Panc1 (cell line): Measurements from ENCODE around the gene EIF2B2.

Source experiments
- CTCF ChIP-seq: fragments of 450-650 bp; IDR thresholded peaks from 2 replicates; pipeline ENCODE4 v1.5.1; 2017; ENCODE audit warnings: mild to moderate bottlenecking
- POLR2AphosphoS5 ChIP-seq: IDR thresholded peaks from 2 replicates; pipeline ENCODE4 v1.6.1; 2012; ENCODE audit warnings: mild to moderate bottlenecking, low read depth, low read length, moderate library complexity
- SIN3A ChIP-seq: IDR thresholded peaks from 2 replicates; pipeline ENCODE4 v1.6.1; 2012; ENCODE audit warnings: low read depth, mild to moderate bottlenecking, low read length, moderate library complexity, borderline replicate concordance; ENCODE audit not compliant: insufficient read depth
- TF ChIP-seq, protein P1 (sequence below), 2 experiments: IDR thresholded peaks; 2 replicates each; pipeline ENCODE4 v1.6.1; 2011 to 2012; ENCODE audit warnings: low read depth in 2 of 2, control low read depth in 1 of 2, low read length in 1 of 2, mild to moderate bottlenecking in 1 of 2, moderate library complexity in 1 of 2; ENCODE audit not compliant: insufficient read depth in 1 of 2

DNA sequence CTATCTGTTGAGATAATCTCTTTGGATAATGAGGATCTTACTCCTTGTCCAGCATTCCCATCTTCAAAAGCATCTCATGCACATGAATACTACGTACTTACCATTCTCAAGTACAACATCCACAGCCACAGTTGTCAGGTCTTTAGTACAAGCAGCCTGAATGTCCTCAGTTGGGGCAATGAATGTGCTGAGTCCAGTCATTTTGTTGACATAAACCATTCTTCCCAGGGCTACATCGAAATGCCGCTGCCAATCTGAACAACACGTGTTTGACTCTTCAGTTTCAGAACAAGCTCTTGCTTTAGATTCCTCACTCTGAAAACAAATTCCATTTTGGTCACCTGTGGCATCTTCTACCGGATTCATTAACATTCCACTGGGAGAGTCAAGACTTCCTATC, 43.6 kb downstream of the EIF2B2 start:
- no peak for TF ChIP-seq POLR2AphosphoS5
- TF ChIP-seq, protein P1, sequence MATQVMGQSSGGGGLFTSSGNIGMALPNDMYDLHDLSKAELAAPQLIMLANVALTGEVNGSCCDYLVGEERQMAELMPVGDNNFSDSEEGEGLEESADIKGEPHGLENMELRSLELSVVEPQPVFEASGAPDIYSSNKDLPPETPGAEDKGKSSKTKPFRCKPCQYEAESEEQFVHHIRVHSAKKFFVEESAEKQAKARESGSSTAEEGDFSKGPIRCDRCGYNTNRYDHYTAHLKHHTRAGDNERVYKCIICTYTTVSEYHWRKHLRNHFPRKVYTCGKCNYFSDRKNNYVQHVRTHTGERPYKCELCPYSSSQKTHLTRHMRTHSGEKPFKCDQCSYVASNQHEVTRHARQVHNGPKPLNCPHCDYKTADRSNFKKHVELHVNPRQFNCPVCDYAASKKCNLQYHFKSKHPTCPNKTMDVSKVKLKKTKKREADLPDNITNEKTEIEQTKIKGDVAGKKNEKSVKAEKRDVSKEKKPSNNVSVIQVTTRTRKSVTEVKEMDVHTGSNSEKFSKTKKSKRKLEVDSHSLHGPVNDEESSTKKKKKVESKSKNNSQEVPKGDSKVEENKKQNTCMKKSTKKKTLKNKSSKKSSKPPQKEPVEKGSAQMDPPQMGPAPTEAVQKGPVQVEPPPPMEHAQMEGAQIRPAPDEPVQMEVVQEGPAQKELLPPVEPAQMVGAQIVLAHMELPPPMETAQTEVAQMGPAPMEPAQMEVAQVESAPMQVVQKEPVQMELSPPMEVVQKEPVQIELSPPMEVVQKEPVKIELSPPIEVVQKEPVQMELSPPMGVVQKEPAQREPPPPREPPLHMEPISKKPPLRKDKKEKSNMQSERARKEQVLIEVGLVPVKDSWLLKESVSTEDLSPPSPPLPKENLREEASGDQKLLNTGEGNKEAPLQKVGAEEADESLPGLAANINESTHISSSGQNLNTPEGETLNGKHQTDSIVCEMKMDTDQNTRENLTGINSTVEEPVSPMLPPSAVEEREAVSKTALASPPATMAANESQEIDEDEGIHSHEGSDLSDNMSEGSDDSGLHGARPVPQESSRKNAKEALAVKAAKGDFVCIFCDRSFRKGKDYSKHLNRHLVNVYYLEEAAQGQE (IDR thresholded peaks at IDR 0.05; ENCODE audit: insufficient read depth in 1 of 2, low read depth in 2 of 2, low read length in 1 of 2) = no peak
- TF ChIP-seq CTCF = no peak
- TF ChIP-seq SIN3A = no peak
